Nephron (organoid): Measurements from ENCODE around the gene RXRG.

Source experiments
- H3K27ac Mint-ChIP-seq, 3 experiments: 2 replicates each; pipeline ENCODE4 v1.8.0; 2020; ENCODE audit warnings: mixed read lengths in 3 of 3, mild to moderate bottlenecking in 2 of 3, moderate library complexity in 1 of 3
- H3K27me3 Mint-ChIP-seq: 2 replicates; pipeline ENCODE4 v1.8.0; 2021; ENCODE audit warnings: low read depth, mild to moderate bottlenecking, moderate library complexity, mixed read lengths
- H3K36me3 Mint-ChIP-seq: 2 replicates; pipeline ENCODE4 v1.8.0; 2020; ENCODE audit warnings: low read depth, mixed read lengths
- H3K4me1 Mint-ChIP-seq: 2 replicates; pipeline ENCODE4 v1.8.0; 2020; ENCODE audit warnings: mixed read lengths
- H3K4me3 Mint-ChIP-seq, 3 experiments: 2 replicates each; pipeline ENCODE4 v1.8.0; 2020; ENCODE audit warnings: mild to moderate bottlenecking in 3 of 3, mixed read lengths in 3 of 3, moderate library complexity in 2 of 3
- H3K9me3 Mint-ChIP-seq: 2 replicates; pipeline ENCODE4 v1.8.0; 2020; ENCODE audit warnings: mixed read lengths
- TF ChIP-seq, protein P1 (sequence below), 3 experiments: fragments of 200-600 bp; sonication (generic); IDR thresholded peaks; one replicate each; pipeline ENCODE4 v1.5.0; 2021; ENCODE audit warnings: antibody characterized with exemption in 3 of 3; ENCODE audit not compliant: unreplicated experiment in 3 of 3

Gene RXRG

DNA sequence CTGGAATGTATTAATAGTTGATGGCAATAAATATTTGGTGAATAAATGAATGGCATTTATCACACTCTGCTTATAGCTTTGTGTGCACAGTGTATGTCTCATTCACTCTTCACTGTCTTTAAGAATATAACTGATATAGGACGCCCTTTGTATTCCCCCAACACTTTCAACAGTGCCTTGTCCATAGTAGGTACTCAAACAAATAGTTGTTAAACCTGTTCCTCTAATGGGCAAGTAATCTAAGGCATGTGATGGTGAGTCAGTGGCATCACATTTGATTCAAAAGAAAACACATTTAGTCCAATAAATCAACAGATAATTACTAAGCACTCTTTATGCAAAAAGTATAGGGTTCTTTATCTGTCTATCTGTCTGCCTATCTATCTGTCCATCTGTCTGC lies 11.2 kb upstream of the RXRG start:
- peaks cover 19% of the 10 kb centered on the region for H3K4me1 Mint-ChIP-seq
- H3K27me3 Mint-ChIP-seq = peaks cover 4% of the 10 kb centered on the region
- H3K27ac Mint-ChIP-seq = no peak overlapping the region
- H3K36me3 Mint-ChIP-seq = no peaks in the 10 kb centered on the region
- H3K9me3 Mint-ChIP-seq = no peaks in the 10 kb centered on the region
- TF ChIP-seq, protein P1, sequence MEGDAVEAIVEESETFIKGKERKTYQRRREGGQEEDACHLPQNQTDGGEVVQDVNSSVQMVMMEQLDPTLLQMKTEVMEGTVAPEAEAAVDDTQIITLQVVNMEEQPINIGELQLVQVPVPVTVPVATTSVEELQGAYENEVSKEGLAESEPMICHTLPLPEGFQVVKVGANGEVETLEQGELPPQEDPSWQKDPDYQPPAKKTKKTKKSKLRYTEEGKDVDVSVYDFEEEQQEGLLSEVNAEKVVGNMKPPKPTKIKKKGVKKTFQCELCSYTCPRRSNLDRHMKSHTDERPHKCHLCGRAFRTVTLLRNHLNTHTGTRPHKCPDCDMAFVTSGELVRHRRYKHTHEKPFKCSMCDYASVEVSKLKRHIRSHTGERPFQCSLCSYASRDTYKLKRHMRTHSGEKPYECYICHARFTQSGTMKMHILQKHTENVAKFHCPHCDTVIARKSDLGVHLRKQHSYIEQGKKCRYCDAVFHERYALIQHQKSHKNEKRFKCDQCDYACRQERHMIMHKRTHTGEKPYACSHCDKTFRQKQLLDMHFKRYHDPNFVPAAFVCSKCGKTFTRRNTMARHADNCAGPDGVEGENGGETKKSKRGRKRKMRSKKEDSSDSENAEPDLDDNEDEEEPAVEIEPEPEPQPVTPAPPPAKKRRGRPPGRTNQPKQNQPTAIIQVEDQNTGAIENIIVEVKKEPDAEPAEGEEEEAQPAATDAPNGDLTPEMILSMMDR (IDR thresholded peaks at IDR 0.05; ENCODE audit: unreplicated experiment in 3 of 3) = no peak
- no peak overlapping the region for H3K4me3 Mint-ChIP-seq

DNA sequence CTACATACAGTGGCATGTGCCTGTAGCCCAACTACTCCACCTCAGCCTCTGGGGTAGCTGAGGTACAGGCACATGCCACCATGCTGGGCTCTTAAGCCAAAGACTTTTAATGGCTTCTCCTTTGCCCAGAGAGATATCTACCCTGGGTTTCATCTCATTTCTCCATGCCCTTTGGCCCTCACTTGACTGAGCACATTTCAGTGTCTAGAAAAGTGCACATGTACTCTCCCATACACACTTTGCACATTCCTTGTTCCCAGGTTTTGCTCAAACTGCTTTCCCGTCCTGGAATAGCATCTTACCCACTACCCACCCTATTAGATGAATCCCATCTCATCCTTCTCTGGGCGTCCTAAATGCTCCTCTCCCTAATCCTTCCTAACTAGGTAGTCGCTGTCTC lies 10.2 kb upstream of the RXRG start:
- Mint-ChIP-seq H3K27ac (no peak overlapping the region), H3K36me3 (no peaks in the 10 kb centered on the region), H3K27me3 (peaks cover 13% of the 10 kb centered on the region), H3K4me3 (no peak overlapping the region), H3K4me1 (peaks cover 22% of the 10 kb centered on the region), H3K9me3 (no peaks in the 10 kb centered on the region)
- TF ChIP-seq, protein P1 (IDR thresholded peaks at IDR 0.05; ENCODE audit: unreplicated experiment in 3 of 3) = no peak

DNA sequence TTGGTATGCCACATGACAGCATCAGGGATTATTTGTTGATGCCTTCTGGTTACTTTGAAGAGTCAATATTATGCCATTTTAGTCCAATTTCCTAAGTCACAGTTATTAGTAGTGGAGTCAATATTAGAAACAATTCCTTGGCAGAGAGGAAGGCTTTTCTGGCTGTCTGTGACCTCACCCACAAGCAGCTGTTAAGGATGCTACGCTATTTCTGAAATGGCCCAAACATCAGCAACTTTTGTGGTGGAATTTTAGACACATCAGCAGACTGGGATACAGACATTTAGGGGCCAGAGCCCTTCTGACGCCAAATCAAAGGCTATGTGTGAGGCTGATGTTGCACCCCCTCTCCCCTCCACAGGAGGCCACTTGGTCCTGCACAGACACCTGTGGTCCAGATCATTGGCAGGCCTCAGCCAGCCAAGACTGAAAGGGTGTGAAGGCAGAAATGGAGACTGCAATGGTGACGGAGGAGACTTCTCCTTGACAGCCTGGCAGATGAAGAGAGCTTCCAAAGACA lies 9.2 kb upstream of the RXRG start:
- Mint-ChIP-seq H3K4me3 (no peak overlapping the region), H3K27ac (no peak overlapping the region), H3K9me3 (no peaks in the 10 kb centered on the region), H3K27me3 (peaks cover 15% of the 10 kb centered on the region), H3K36me3 (no peaks in the 10 kb centered on the region), H3K4me1 (peaks cover 26% of the 10 kb centered on the region)
- TF ChIP-seq, protein P1 (IDR thresholded peaks at IDR 0.05; ENCODE audit: unreplicated experiment in 3 of 3) = no peak

DNA sequence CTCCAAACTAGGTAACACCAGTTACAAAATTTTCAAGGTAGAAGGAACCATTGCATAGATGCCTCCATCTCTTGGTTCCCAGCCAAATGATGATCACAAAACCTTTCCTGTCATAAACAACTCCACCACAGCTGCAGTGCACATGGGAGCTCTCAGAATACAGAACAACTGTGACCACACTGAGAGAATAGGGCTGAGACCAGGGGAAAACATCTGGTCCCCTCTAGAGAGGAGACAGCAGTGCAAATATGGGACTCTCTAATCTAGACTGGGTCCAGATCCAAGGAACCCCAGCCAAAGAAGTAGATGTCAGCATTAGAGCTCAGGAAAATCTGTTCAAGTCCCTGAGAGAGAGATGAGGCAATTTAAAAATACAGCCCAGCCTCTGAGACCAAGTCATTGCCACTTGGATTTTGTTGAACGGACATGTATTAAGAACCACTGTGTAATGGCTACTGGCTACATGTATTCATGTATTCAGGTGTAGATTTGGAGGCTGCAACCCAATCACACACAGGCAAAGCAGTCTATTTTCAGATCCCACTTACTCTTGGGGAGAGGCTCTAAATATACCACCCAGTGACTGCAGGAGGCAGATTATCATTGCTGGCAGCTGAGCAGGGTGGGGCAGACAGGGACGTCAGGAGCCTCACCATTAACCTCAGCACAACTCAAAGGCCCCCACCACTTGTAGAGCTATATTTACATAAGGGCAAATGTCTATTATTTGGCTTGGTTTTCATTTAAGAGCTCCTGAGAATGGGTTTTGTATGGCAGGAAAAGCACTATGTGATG lies 7.6 kb upstream of the RXRG start:
- Mint-ChIP-seq H3K36me3 (no peaks in the 10 kb centered on the region), H3K4me3 (no peak overlapping the region), H3K27me3 (peaks cover 15% of the 10 kb centered on the region), H3K27ac (no peak overlapping the region), H3K9me3 (no peaks in the 10 kb centered on the region), H3K4me1 (peaks cover 37% of the 10 kb centered on the region)
- TF ChIP-seq, protein P1 (IDR thresholded peaks at IDR 0.05; ENCODE audit: unreplicated experiment in 3 of 3) = no peak

DNA sequence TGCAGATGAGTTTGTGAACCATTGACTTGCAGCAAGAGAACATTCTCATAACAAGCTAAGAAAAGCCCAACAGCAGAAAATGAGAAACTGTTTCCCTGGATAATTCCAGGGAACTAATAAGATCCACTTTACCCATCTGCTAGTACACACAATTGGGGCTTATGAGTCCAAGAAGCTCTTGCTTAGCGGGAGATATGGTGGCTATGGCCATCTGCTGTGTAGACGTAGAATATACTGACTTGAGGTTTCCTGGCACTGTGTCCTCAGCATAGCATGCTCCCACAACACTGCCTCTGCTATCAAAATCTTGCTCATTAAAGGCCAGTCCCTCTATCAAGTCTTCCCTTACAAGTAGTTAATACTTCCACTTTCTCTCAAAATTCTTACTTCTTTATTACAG lies 6.8 kb upstream of the RXRG start:
- TF ChIP-seq, protein P1 (IDR thresholded peaks at IDR 0.05; ENCODE audit: unreplicated experiment in 3 of 3) = no peak
- Mint-ChIP-seq H3K27me3 (peaks cover 17% of the 10 kb centered on the region), H3K4me3 (no peak overlapping the region), H3K36me3 (no peaks in the 10 kb centered on the region), H3K27ac (no peak overlapping the region), H3K9me3 (no peaks in the 10 kb centered on the region), H3K4me1 (peaks cover 43% of the 10 kb centered on the region)

DNA sequence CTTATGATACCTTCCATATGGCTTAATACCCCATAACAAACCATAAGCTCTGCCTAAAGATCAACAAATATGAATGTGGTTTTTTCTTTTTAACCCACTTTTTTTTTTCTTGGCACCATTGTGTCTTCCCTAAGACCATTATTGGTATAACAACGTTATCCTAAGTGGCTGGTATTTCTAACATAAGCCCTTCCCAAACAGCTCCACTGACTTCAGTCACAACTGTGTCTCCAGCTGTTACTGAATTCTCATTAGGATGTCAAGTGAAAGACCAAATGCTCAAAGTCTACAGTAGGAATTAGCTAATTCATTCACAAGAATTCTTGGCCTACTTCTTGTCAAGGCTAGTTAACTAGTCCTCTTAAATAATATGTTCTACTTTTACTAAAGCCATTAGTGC lies 4.2 kb upstream of the RXRG start:
- Mint-ChIP-seq H3K27ac (peak overlapping the region in 1 of 3 experiments; percentile 41), H3K27me3 (peaks cover 25% of the 10 kb centered on the region), H3K9me3 (no peaks in the 10 kb centered on the region), H3K4me3 (no peak overlapping the region), H3K36me3 (no peaks in the 10 kb centered on the region), H3K4me1 (peaks cover 38% of the 10 kb centered on the region)
- TF ChIP-seq, protein P1 (IDR thresholded peaks at IDR 0.05; ENCODE audit: unreplicated experiment in 3 of 3) = no peak
